Fibroblast of the aortic adventitia (primary cell): ENCODE data around the gene TMEM140. TPM values are rescaled to one million over a fixed set of nuclear protein-coding genes. Genes with fewer than 3 reads are reported as not detected.

ENCODE experiments used
- DNase-seq: peaks from one replicate; pipeline ENCODE4 v3.0.0-alpha.2; 2010; ENCODE audit warnings: low read depth
- H3K4me3 ChIP-seq: 2 replicates; pipeline ENCODE4 v1.5.1; 2011; ENCODE audit warnings: low read depth, mild to moderate bottlenecking, control low read depth, low read length, moderate library complexity
- CTCF ChIP-seq: IDR thresholded peaks from 2 replicates; pipeline ENCODE4 v1.5.1; 2011; ENCODE audit warnings: mild to moderate bottlenecking, low read length, control low read depth, inconsistent platforms; ENCODE audit not compliant: insufficient read depth
- total RNA-seq: library from RNA; depleted of rRNA; stranded (reverse); fragments of >200 nt; gene quantifications from 2 replicates; pipeline ENCODE4 v1.2.3, GENCODE V29; 2012; ENCODE audit warnings: low replicate concordance

Gene TMEM140
- total RNA-seq, 1 donor, result 9.7 TPM

GRCh38 chr7:135199439-135199838 is 51.6 kb downstream of the TMEM140 start:
- DNase-seq, result no peak
- no peak overlapping the region for H3K4me3 ChIP-seq
- TF ChIP-seq CTCF, result no peak

- no peak for DNase-seq
- TF ChIP-seq CTCF, result no peak
- no peak overlapping the region for H3K4me3 ChIP-seq
Measured at GRCh38 chr7:135200821-135201331, 53.0 kb downstream of the TMEM140 start.

GRCh38 chr7:135201350-135201749 is 53.5 kb downstream of the TMEM140 start:
- DNase-seq, result no peak
- TF ChIP-seq CTCF, result no peak
- H3K4me3 ChIP-seq, result no peak overlapping the region

GRCh38 chr7:135204341-135204749 is 56.5 kb downstream of the TMEM140 start:
- no peak overlapping the region for H3K4me3 ChIP-seq
- peak; percentile 12 for DNase-seq
- no peak for TF ChIP-seq CTCF

- DNase-seq, result no peak
- no peak for TF ChIP-seq CTCF
Measured at GRCh38 chr7:135204876-135205275, 57.0 kb downstream of the TMEM140 start.

GRCh38 chr7:135205850-135206249 is 58.0 kb downstream of the TMEM140 start:
- TF ChIP-seq CTCF, result no peak
- no peak for DNase-seq
- no peak overlapping the region for H3K4me3 ChIP-seq

More at GRCh38 chr7:135204876-135205275, 57.0 kb downstream of the TMEM140 start:
- no peak overlapping the region for H3K4me3 ChIP-seq

- H3K4me3 ChIP-seq, result no peak overlapping the region
- DNase-seq, result no peak
- TF ChIP-seq CTCF, result no peak
Measured at GRCh38 chr7:135206941-135207391, 59.1 kb downstream of the TMEM140 start.
